Brain microvascular endothelial cell (primary cell): ENCODE data around the gene ZNF511.

Experiments
- DNase-seq: peaks from one replicate; pipeline ENCODE4 v3.0.0-alpha.2; 2020
- H3K27ac ChIP-seq: fragments of 250-450 bp; sonication (Bioruptor Pico); 2 replicates; pipeline ENCODE4 v1.5.1; 2020; ENCODE audit warnings: mild to moderate bottlenecking, moderate library complexity
- H3K27me3 ChIP-seq: fragments of 250-450 bp; sonication (Bioruptor Pico); replicated peaks from 2 replicates; pipeline ENCODE4 v1.5.1; 2020; ENCODE audit warnings: mild to moderate bottlenecking
- H3K36me3 ChIP-seq: fragments of 250-450 bp; sonication (Bioruptor Pico); replicated peaks from 2 replicates; pipeline ENCODE4 v1.5.1; 2020; ENCODE audit warnings: mild to moderate bottlenecking
- H3K4me3 ChIP-seq: 2 replicates; pipeline ENCODE4 v1.5.1; 2011; ENCODE audit warnings: low read depth, mild to moderate bottlenecking, control low read depth, low read length, moderate library complexity
- CTCF ChIP-seq: IDR thresholded peaks from 2 replicates; pipeline ENCODE4 v1.5.1; 2011; ENCODE audit warnings: low read depth, mild to moderate bottlenecking, moderate library complexity, low read length, control low read depth, inconsistent platforms; ENCODE audit errors: missing control alignments
- in situ Hi-C: cut with HindIII; loops from 2 replicates; pipeline ENCODE4 v1.10.0; 2017; ENCODE audit warnings: low sequenced_read_pairs, low pct_ligation_motif_present

ZNF511 gene

GRCh38 chr10:133339708-133340380 is 31.1 kb downstream of the ZNF511 start:
- in situ Hi-C loops: no loop called here

GRCh38 chr10:133341983-133342382 is 33.3 kb downstream of the ZNF511 start:
- peaks cover 3% of the 10 kb centered on the region for H3K27me3 ChIP-seq
- no peak for DNase-seq
- TF ChIP-seq CTCF: no peak
- no peak overlapping the region for H3K27ac ChIP-seq
- H3K36me3 ChIP-seq: no peaks in the 10 kb centered on the region
- in situ Hi-C loops: no loop called here
- no peak overlapping the region for H3K4me3 ChIP-seq

More at GRCh38 chr10:133339708-133340380, 31.1 kb downstream of the ZNF511 start:
- DNase-seq: no peak
- no peak overlapping the region for H3K27ac ChIP-seq
- no peak overlapping the region for H3K4me3 ChIP-seq
- no peak for TF ChIP-seq CTCF
- no peaks in the 10 kb centered on the region for H3K36me3 ChIP-seq
- peaks cover 24% of the 10 kb centered on the region for H3K27me3 ChIP-seq

DNA sequence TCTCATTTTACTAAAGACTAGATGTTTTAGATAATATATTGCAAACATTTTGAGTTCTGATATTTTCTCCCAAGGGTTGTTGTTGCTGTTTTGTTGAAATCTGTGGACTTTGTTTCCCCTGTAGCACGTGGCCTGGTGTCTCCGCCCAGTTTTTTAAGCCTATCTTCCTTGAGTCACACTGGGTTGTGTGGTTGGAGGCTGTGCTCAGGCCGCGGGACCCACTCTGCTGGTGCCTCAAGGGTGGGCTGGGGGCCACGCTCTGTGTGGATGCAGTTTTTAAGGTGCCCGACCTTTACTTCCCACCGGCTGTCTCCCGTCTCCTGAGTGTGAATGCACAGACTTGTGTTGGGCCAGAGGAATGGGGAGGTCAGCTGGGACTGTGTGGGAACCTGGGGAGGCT is 34.2 kb downstream of the ZNF511 start:
- no peak for DNase-seq
- Histone ChIP-seq H3K4me3 (no peak overlapping the region), H3K36me3 (no peaks in the 10 kb centered on the region), H3K27ac (no peak overlapping the region), H3K27me3 (no peaks in the 10 kb centered on the region)
- in situ Hi-C loops: no loop called here
- TF ChIP-seq CTCF: no peak

- TF ChIP-seq CTCF: no peak
- Histone ChIP-seq H3K27ac (no peak overlapping the region), H3K4me3 (no peak overlapping the region), H3K27me3 (no peaks in the 10 kb centered on the region), H3K36me3 (no peaks in the 10 kb centered on the region)
- no peak for DNase-seq
- in situ Hi-C loops: no loop called here
Measured at GRCh38 chr10:133343558-133343957, 34.8 kb downstream of the ZNF511 start.

GRCh38 chr10:133344236-133344635 is 35.5 kb downstream of the ZNF511 start:
- Histone ChIP-seq H3K27ac (no peak overlapping the region), H3K36me3 (no peaks in the 10 kb centered on the region), H3K4me3 (no peak overlapping the region), H3K27me3 (no peaks in the 10 kb centered on the region)
- in situ Hi-C loops: no loop called here
- DNase-seq: no peak
- no peak for TF ChIP-seq CTCF

- no peak overlapping the region for H3K27ac ChIP-seq
- TF ChIP-seq CTCF: no peak
- DNase-seq: no peak
- no peaks in the 10 kb centered on the region for H3K36me3 ChIP-seq
- no peaks in the 10 kb centered on the region for H3K27me3 ChIP-seq
- in situ Hi-C loops: no loop called here
- H3K4me3 ChIP-seq: no peak overlapping the region
Measured at GRCh38 chr10:133346413-133346812, 37.7 kb downstream of the ZNF511 start.
